B cell (primary cell): ENCODE data around the gene TOGARAM1.
"Not testable (repeated sequence)": the region's sequence is repeated elsewhere in the genome, so short reads cannot be mapped to it uniquely, and the experiment has no call there.

Source experiments
- CTCF ChIP-seq: fragments of 200-600 bp; IDR thresholded peaks from one replicate; pipeline ENCODE4 v1.8.0; 2022; ENCODE audit warnings: antibody characterized with exemption, mild to moderate bottlenecking
- EZH2 ChIP-seq: IDR thresholded peaks from 2 replicates; pipeline ENCODE4 v1.6.1; 2012; ENCODE audit warnings: borderline replicate concordance, low read depth, mild to moderate bottlenecking, moderate library complexity, low read length; ENCODE audit not compliant: insufficient read depth, poor library complexity, severe bottlenecking

DNA sequence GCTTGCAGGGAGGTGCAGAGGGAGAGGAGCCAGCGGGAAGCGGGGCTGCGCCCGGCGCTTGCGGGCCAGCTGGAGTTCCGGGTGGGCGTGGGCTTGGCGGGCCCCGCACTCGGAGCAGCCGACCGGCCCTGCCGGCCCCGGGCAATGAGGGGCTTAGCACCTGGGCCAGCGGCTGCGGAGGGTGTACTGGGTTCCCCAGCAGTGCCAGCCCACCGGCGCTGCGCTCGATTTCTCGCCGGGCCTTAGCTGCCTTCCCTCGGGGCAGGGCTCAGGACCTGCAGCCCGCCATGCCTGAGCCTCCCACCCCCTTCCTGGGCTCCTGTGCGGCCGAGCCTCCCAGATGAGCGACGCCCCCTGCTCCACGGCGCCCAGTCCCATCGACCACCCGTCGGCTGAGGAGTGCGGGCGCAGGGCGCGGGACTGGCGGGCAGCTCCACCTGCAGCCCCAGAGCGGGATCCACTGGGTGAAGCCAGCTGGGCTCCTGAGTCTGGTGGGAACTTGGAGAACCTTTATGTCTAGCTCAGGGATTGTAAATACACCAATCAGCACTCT, 118.5 kb downstream of the TOGARAM1 start:
- not testable (repeated sequence) for TF ChIP-seq CTCF, EZH2
